Osteoblast (primary cell): Measurements from ENCODE around the gene CC2D2B. TPM values are rescaled to one million over a fixed set of nuclear protein-coding genes. Genes with fewer than 3 reads are reported as not detected.

Experiments used
- DNase-seq: peaks from one replicate; pipeline ENCODE4 v3.0.0; 2011; ENCODE audit warnings: low spot score, mixed read lengths; ENCODE audit not compliant: insufficient read length; ENCODE audit errors: missing footprints
- H2AFZ ChIP-seq: 2 replicates; pipeline ENCODE4 v1.6.0; 2011; ENCODE audit warnings: mild to moderate bottlenecking, low read length
- H3K27ac ChIP-seq: 2 replicates; pipeline ENCODE4 v1.5.1; 2011; ENCODE audit warnings: mild to moderate bottlenecking, low read depth, low read length, moderate library complexity
- H3K27me3 ChIP-seq: 2 replicates; pipeline ENCODE4 v1.6.0; 2012; ENCODE audit warnings: mild to moderate bottlenecking, control low read depth, inconsistent platforms, low read length, moderate library complexity; ENCODE audit not compliant: insufficient read depth
- H3K36me3 ChIP-seq: 2 replicates; pipeline ENCODE4 v1.5.1; 2011; ENCODE audit warnings: mild to moderate bottlenecking, low read length, control low read depth, moderate library complexity; ENCODE audit not compliant: insufficient read depth
- H3K4me1 ChIP-seq: 2 replicates; pipeline ENCODE4 v1.5.1; 2011; ENCODE audit warnings: mild to moderate bottlenecking, low read length, control low read depth, moderate library complexity; ENCODE audit not compliant: insufficient read depth
- H3K4me2 ChIP-seq: 2 replicates; pipeline ENCODE4 v1.6.0; 2011; ENCODE audit warnings: mild to moderate bottlenecking, low read length; ENCODE audit not compliant: insufficient read depth
- H3K4me3 ChIP-seq: fragments of 200-600 bp; sonication (generic); 3 replicates; pipeline ENCODE4 v1.5.1; 2012; ENCODE audit warnings: mild to moderate bottlenecking, low read length, inconsistent platforms; ENCODE audit not compliant: insufficient read depth
- H3K79me2 ChIP-seq: 2 replicates; pipeline ENCODE4 v1.6.0; 2012; ENCODE audit warnings: mild to moderate bottlenecking, low read length, control low read depth, inconsistent platforms; ENCODE audit not compliant: insufficient read depth
- H3K9me3 ChIP-seq: 2 replicates; pipeline ENCODE4 v1.5.1; 2011; ENCODE audit warnings: low read depth, low read length, control low read depth
- H4K20me1 ChIP-seq: 2 replicates; pipeline ENCODE4 v1.6.0; 2012; ENCODE audit warnings: mild to moderate bottlenecking, low read length, control low read depth; ENCODE audit not compliant: insufficient read depth
- CTCF ChIP-seq: IDR thresholded peaks from 2 replicates; pipeline ENCODE4 v1.5.1; 2011; ENCODE audit warnings: mild to moderate bottlenecking, low read depth, low read length, moderate library complexity; ENCODE audit errors: extremely low read depth
- total RNA-seq: library from RNA; depleted of rRNA; stranded (reverse); fragments of >200 nt; gene quantifications from 2 replicates; pipeline ENCODE4 v1.2.3, GENCODE V29; 2012

Gene CC2D2B
- total RNA-seq, 1 donor, result 0.36 TPM

- no peaks in the 10 kb centered on the region for H3K9me3 ChIP-seq
- no peaks in the 10 kb centered on the region for H3K27me3 ChIP-seq
- no peak overlapping the region for H2AFZ ChIP-seq
- no peak overlapping the region for H3K4me2 ChIP-seq
- no peak overlapping the region for H3K27ac ChIP-seq
- no peak for DNase-seq
- no peaks in the 10 kb centered on the region for H4K20me1 ChIP-seq
- no peak overlapping the region for H3K4me3 ChIP-seq
- TF ChIP-seq CTCF, result no peak
- no peaks in the 10 kb centered on the region for H3K36me3 ChIP-seq
- H3K79me2 ChIP-seq, result no peaks in the 10 kb centered on the region
- H3K4me1 ChIP-seq, result no peaks in the 10 kb centered on the region
Measured at GRCh38 chr10:96013956-96014355, 106.2 kb downstream of the CC2D2B start.

- DNase-seq, result no peak
- no peak overlapping the region for H3K4me2 ChIP-seq
- H3K79me2 ChIP-seq, result no peaks in the 10 kb centered on the region
- H3K4me3 ChIP-seq, result no peak overlapping the region
- H3K27ac ChIP-seq, result no peak overlapping the region
- H4K20me1 ChIP-seq, result no peaks in the 10 kb centered on the region
- TF ChIP-seq CTCF, result no peak
- H3K27me3 ChIP-seq, result no peaks in the 10 kb centered on the region
- H3K9me3 ChIP-seq, result no peaks in the 10 kb centered on the region
- no peaks in the 10 kb centered on the region for H3K4me1 ChIP-seq
- no peak overlapping the region for H2AFZ ChIP-seq
- no peaks in the 10 kb centered on the region for H3K36me3 ChIP-seq
Measured at GRCh38 chr10:96014473-96015102, 106.8 kb downstream of the CC2D2B start.

- TF ChIP-seq CTCF, result peak; percentile 76
- H3K27ac ChIP-seq, result no peak overlapping the region
- DNase-seq, result no peak
- no peak overlapping the region for H3K4me2 ChIP-seq
- no peak overlapping the region for H3K4me3 ChIP-seq
- no peaks in the 10 kb centered on the region for H3K36me3 ChIP-seq
- no peak overlapping the region for H2AFZ ChIP-seq
- H3K9me3 ChIP-seq, result no peaks in the 10 kb centered on the region
- no peaks in the 10 kb centered on the region for H3K27me3 ChIP-seq
- no peaks in the 10 kb centered on the region for H3K79me2 ChIP-seq
- H3K4me1 ChIP-seq, result no peaks in the 10 kb centered on the region
- H4K20me1 ChIP-seq, result no peaks in the 10 kb centered on the region
Measured at GRCh38 chr10:96017191-96017687, 109.5 kb downstream of the CC2D2B start.

GRCh38 chr10:96021332-96021731, 113.6 kb downstream of the CC2D2B start:
- Histone ChIP-seq H3K79me2 (no peaks in the 10 kb centered on the region), H3K9me3 (no peaks in the 10 kb centered on the region), H3K4me2 (no peak overlapping the region), H4K20me1 (no peaks in the 10 kb centered on the region), H3K4me1 (no peaks in the 10 kb centered on the region), H3K36me3 (no peaks in the 10 kb centered on the region), H3K4me3 (no peak overlapping the region), H2AFZ (no peak overlapping the region), H3K27me3 (no peaks in the 10 kb centered on the region), H3K27ac (no peak overlapping the region)
- no peak for TF ChIP-seq CTCF
- no peak for DNase-seq
